ENCODE measurements around the gene NFIC.
"Not testable (repeated sequence)": the region's sequence is repeated elsewhere in the genome, so short reads cannot be mapped to it uniquely, and the experiment has no call there.

The NFIC gene

DNA sequence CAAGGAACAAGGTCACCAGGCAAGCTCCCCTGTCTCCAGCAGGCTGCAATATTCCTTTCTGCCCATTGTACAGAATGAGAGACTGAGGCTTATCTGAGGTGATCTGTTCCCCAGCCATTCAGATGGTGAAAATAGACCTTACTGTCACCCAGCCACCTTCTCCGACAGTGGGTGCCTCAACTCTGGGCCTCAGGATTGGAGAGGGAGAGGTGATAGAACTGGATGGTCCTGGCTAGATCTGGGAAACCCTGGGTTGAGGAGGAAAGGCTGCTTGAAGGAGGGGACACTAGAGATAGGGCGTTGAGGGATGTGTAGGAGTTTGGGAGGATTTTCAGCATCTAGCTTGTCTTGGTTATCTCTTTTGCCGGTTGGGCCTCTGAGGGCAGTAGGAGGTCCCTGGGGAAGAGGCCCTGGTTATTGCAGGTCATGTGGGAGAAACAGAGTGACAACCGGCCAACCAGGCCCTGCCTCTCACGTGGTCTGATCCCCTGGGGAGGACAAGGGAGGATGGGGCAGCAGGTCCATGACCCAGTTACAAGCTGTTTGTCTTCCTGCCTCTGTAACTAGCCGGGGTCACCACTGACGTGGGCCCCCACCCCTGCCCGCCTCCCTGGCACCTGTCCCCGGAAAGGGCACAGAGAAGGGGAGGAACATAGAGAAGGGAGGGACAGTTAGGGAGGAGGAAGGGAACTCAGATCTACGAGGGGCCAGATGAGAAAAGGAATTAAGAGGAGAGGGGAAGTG, 8.2 kb downstream of the NFIC start:
- no peak for DNase-seq

GRCh38 chr19:3375221-3376090, 9.1 kb downstream of the NFIC start:
- DNase-seq, result no peak

- not testable (repeated sequence) for DNase-seq
Measured at GRCh38 chr19:3376091-3376455, 9.7 kb downstream of the NFIC start.

DNA sequence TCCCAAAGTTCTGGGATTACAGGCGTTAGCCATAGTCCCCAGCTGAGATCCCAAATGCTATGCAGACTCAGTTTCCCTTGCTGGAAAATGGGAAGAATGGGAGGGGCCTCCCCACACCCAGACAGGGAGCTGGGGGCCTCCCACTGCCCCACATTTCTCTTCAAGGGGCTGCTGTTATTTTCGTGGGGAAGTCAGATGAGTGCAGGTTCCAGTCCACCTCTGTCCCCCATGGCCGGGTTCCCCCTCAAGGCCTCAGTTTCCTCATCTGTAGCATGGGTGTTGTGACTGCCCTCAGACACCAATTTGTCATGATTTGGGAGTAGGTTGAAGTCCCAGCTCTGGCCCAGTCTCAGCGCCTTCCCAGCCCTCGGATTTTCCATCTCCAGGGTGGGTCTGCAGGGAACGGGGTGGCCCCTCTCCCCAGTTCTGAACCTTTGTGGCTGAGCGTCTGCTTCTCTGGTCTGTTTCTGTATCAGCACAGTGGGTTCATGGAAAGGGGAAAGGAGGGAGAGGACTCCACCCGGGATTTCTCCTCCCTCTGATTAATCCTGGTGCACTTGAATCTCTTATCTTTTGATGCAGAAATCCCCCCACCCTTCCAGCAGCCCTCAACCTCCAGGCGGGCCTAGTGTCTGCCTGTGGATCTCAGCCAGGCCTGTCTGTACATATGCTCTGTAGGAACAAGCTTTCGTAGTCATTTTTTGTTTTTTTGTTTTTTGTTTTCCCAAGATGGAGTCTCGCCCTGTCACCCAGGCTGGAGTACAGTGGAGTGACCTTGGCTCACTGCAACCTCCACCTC, 12.2 kb downstream of the NFIC start:
- no peak for DNase-seq

DNA sequence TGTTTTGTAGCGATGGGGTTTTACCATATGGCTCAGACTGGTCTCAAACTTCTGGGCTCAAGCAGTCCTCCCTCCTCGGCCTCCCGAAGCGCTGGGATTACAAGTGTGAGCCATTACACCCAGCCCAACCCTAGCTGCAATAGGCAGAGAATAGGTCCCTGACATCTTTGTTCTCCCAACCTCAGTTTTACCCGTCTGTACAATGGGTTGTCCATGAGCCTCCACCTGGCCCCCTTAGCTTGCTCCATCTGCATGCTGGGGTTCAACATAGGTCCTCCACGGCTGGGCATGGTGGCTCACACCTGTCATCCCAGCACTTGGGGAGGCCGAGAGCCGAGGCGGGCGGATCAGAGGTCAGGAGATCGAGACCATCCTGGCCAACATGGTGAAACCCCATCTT, 14.4 kb downstream of the NFIC start:
- DNase-seq, result no peak

GRCh38 chr19:3381701-3382372, 15.5 kb downstream of the NFIC start:
- no peak for DNase-seq

DNA sequence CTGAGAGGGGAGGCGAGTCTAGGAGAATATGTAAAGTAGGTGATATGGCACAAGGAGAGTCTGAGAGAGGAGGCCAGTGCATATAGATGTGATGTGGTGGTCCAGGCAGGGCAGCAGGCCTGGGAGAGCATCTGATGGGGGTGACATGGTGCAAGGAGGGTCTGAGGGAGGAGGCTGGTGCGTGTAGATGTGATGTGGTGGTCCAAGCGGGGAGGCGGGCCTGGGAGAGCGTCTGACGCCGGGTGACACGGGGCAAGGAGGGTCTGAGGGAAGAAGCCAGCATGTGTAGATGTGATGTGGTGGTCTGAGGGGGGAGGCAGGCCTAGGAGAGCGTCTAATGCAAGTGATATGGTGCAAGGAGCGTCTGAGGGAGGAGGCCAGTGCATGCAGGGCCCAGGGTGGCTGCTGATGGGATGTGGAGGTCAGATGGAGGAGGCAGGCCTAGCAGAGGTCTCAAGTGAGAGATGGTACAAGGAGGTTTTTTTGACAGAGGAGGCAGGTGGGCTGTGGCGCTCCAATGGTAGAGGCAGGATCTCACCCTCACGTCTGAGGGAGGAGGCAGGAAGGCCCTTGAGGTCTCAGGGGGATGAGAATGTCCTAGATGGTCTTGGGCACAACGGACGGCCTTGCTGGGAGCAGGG, 16.2 kb downstream of the NFIC start:
- no peak for DNase-seq

DNA sequence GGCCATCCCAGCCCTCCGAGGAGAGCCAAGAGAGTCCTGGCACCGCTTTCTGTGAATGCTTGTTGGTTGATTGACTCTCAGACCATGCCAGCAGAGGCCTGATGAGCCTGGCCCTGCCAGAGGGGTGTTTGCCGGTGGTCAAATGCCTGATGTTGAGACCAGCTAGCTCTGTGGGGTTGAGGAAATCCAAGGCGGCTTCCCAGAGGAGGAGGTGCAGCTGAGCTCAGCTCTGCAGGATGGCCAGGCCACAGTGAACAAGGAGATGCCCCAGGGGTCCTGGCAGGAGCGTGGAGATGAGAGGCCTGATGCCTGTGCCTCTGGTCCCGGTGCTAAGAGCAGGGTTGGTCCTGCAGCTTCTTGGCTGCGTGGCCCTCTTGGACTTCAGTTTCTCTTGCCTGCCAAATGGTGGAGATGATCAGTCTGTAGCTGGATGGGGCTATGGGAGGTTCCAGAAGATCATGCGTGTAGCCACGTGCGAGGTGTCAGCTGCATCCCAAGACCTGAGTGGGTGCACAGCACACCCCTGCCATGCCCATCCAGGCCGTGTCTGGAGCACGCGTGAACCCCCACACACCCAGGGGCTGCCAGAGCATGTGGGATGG, 16.8 kb downstream of the NFIC start:
- no peak for DNase-seq

GRCh38 chr19:3386447-3387234, 20.3 kb downstream of the NFIC start:
- no peak for DNase-seq

GRCh38 chr19:3387645-3388589, 21.5 kb downstream of the NFIC start:
- DNase-seq, result no peak

- DNase-seq, result no peak
Measured at GRCh38 chr19:3389446-3389778, 23.0 kb downstream of the NFIC start.

- DNase-seq, result no peak
Measured at GRCh38 chr19:3389876-3390371, 23.5 kb downstream of the NFIC start.

DNA sequence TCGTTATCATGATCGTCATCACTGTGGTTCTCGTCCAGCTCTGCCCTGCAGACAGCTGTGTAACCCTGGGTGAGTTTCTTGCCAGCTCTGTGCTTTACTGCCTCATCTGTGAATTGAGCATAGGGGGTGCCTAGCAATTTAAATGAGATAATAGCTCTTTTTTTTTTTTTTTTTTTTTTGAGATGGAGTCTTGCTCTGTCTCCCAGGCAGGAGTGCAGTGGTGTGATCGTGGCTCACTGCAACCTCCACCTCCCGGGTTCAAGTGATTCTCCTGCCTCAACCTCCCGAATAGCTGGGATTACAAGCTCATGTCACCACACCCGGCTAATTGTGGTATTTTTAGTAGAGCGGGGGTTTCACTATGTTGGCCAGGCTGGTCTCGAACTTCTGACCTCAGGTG, 25.5 kb downstream of the NFIC start:
- DNase-seq, result not testable (repeated sequence)

DNA sequence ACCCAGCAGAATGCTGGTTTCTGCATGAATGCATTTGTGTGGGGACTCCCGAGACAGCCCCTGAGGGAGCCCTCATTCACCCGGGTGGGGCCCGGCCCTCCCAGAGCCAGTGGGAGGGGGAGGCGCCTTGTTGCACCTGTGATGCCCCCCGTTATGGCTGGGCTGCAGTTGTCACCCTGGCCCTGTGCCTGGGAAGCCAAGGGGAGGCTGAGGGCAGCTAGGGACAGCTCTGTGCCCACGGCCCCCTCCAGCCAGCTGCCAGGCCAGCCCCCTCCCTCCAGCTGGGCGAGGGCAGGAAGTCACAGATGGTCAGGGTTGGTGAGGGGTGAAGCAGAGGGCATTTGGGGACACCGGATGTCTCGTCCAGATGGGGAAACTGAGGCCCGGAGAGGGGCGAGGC, 26.1 kb downstream of the NFIC start:
- DNase-seq, result no peak

- DNase-seq, result no peak
Measured at GRCh38 chr19:3396881-3397265, 30.5 kb downstream of the NFIC start.

GRCh38 chr19:3397266-3398022, 31.1 kb downstream of the NFIC start:
- DNase-seq, result no peak

- DNase-seq, result no peak
Measured at GRCh38 chr19:3398114-3398899, 31.9 kb downstream of the NFIC start.

GRCh38 chr19:3398900-3399278, 32.5 kb downstream of the NFIC start:
- DNase-seq, result no peak
